K562 (cell line): ENCODE measurements around the gene SLC15A5. TPM values are rescaled to one million over a fixed set of nuclear protein-coding genes. Genes with fewer than 3 reads are reported as not detected.

Experiments
- ATAC-seq: fragments of 200-7000 bp; cut with Tn5 transposase; 3 replicates; pipeline ENCODE4 v1.9.1; 2020; ENCODE audit warnings: moderate library complexity
- BruUV-seq: library from RNA; stranded (reverse); fragments of 400-500 nt; replicated peaks from 2 replicates; lab custom pipeline; 2021; lab: Mats Ljungman, UMichigan
- CTCF ChIA-PET: fragments of 300-600 bp; formaldehyde crosslinking; extraction: SDS; loops from one replicate; lab custom pipeline; 2021; ENCODE audit warnings: low intra/inter-chr PET ratio; lab: Yijun Ruan, JAX
- POLR2A ChIA-PET: fragments of 300-600, 350-650 bp; sonication (Branson Sonifier 250); formaldehyde crosslinking; extraction: SDS; loops from one replicate; lab custom pipeline; 2021; ENCODE audit warnings: antibody characterized with exemption, inconsistent platforms; lab: Yijun Ruan, JAX
- DNase-seq, 4 experiments: peaks; one replicate each; pipeline versions ENCODE4 v3.0.0 to v3.0.0-alpha.2; 2011 to 2018; ENCODE audit warnings: low spot score in 3 of 4, mixed read lengths in 3 of 4; ENCODE audit errors: extremely low read depth in 1 of 4
- FAIRE-seq: peaks from 2 replicates; lab custom pipeline; 2011; peaks lifted over from hg19 to GRCh38; lab: Jason Lieb, UNC
- H2AFZ ChIP-seq: 2 replicates; pipeline ENCODE4 v1.6.0; 2011; ENCODE audit warnings: low read depth, low read length, control low read depth, inconsistent platforms
- H3K27ac ChIP-seq: fragments of 200-600 bp; 3 replicates; pipeline ENCODE4 v1.8.0; 2011; ENCODE audit warnings: low read depth, mild to moderate bottlenecking, control low read depth, inconsistent platforms, low read length, moderate library complexity, mixed read lengths; ENCODE audit errors: extremely low read depth
- H3K27me3 ChIP-seq, 2 experiments: fragments of 300-600 bp in 1 of 2; 2 replicates in 1 of 2; 3 replicates in 1 of 2; pipeline versions ENCODE4 v1.6.0 to v1.8.0; 2011; ENCODE audit warnings: inconsistent platforms in 2 of 2, low read length in 2 of 2, mild to moderate bottlenecking in 1 of 2, mixed read lengths in 1 of 2, moderate library complexity in 1 of 2; ENCODE audit not compliant: control insufficient read depth in 2 of 2, insufficient read depth in 2 of 2
- H3K36me3 ChIP-seq: fragments of 300-600 bp; 3 replicates; pipeline ENCODE4 v1.8.0; 2011; ENCODE audit warnings: mild to moderate bottlenecking, low read length, inconsistent platforms; ENCODE audit not compliant: control insufficient read depth, insufficient read depth
- H3K4me1 ChIP-seq, 2 experiments: fragments of 200-600 bp in 1 of 2; replicated peaks in 1 of 2; 2 replicates in 1 of 2; 3 replicates in 1 of 2; pipeline versions ENCODE4 v1.5.1 to v1.8.0; 2011; ENCODE audit warnings: inconsistent platforms in 2 of 2, low read length in 2 of 2, mild to moderate bottlenecking in 1 of 2, mixed read lengths in 1 of 2, moderate library complexity in 1 of 2; ENCODE audit not compliant: control insufficient read depth in 2 of 2, insufficient read depth in 2 of 2
- H3K4me2 ChIP-seq: 2 replicates; pipeline ENCODE4 v1.6.1; 2011; ENCODE audit warnings: low read length, control low read depth, inconsistent platforms, mixed read lengths; ENCODE audit not compliant: insufficient read depth
- H3K4me3 ChIP-seq: fragments of 200-600 bp; sonication (generic), shearing (Covaris generic); 2 replicates; pipeline ENCODE4 v1.5.1; 2016; ENCODE audit warnings: control low read depth, inconsistent platforms
- H3K79me2 ChIP-seq: fragments of 200-600 bp; 3 replicates; pipeline ENCODE4 v1.8.0; 2011; ENCODE audit warnings: low read length, inconsistent platforms; ENCODE audit not compliant: control insufficient read depth, insufficient read depth
- H3K9ac ChIP-seq, 2 experiments: 2 replicates each; pipeline versions ENCODE4 v1.6.0 to v1.6.1; 2011; ENCODE audit warnings: low read depth in 2 of 2, low read length in 2 of 2, control low read depth in 1 of 2, inconsistent platforms in 1 of 2, mild to moderate bottlenecking in 1 of 2, mixed read lengths in 1 of 2; ENCODE audit not compliant: insufficient read depth in 1 of 2
- H3K9me1 ChIP-seq: one replicate; pipeline ENCODE4 v1.6.0; 2011; ENCODE audit warnings: inconsistent platforms, mild to moderate bottlenecking, low read length, moderate library complexity; ENCODE audit not compliant: control insufficient read depth, insufficient read depth
- H3K9me3 ChIP-seq: replicated peaks from 2 replicates; pipeline ENCODE4 v1.5.1; 2011; ENCODE audit warnings: low read depth, low read length, inconsistent platforms; ENCODE audit not compliant: control insufficient read depth, insufficient read depth
- H4K20me1 ChIP-seq: replicated peaks from 2 replicates; pipeline ENCODE4 v1.6.1; 2011; ENCODE audit warnings: low read length, inconsistent platforms, mixed read lengths; ENCODE audit not compliant: control insufficient read depth, insufficient read depth
- GTF2A2 ChIP-seq: IDR thresholded peaks from 2 replicates; pipeline ENCODE4 v1.6.1; 2016; ENCODE audit warnings: mild to moderate bottlenecking, missing genetic modification characterization, missing compliant biosample characterization
- HIVEP1 ChIP-seq: fragments of 250-450 bp; sonication (Bioruptor Pico); IDR thresholded peaks from 2 replicates; pipeline ENCODE4 v1.4.0; 2020; ENCODE audit warnings: mild to moderate bottlenecking
- MEF2D ChIP-seq: conservative IDR thresholded peaks from 2 replicates; pipeline ENCODE4 v1.6.1; 2016; ENCODE audit warnings: low read depth, missing genetic modification characterization, missing compliant biosample characterization
- MXI1 ChIP-seq: IDR thresholded peaks from 2 replicates; pipeline ENCODE4 v1.6.1; 2011; ENCODE audit warnings: low read depth, mild to moderate bottlenecking, improper control_type of control experiment, low read length
- NELFE ChIP-seq: IDR thresholded peaks from 2 replicates; pipeline ENCODE4 v1.6.1; 2011; ENCODE audit warnings: mild to moderate bottlenecking; ENCODE audit not compliant: insufficient read depth, insufficient read length
- RBM25 ChIP-seq: fragments of 200-400 bp; formaldehyde crosslinking; IDR thresholded peaks from 2 replicates; pipeline ENCODE4 v1.6.1; 2018; ENCODE audit warnings: low read length, low read depth, moderate library complexity; ENCODE audit not compliant: severe bottlenecking
- ZNF165 ChIP-seq: fragments of 250-450 bp; sonication (Bioruptor Pico); IDR thresholded peaks from 2 replicates; pipeline ENCODE4 v1.4.0; 2020; ENCODE audit warnings: borderline replicate concordance
- ZNF24 ChIP-seq: fragments of 450-650 bp; IDR thresholded peaks from 2 replicates; pipeline ENCODE4 v1.6.1; 2016
- WGBS: fragments of 100-300 bp; shearing (Covaris generic); methylation state at CpG from one replicate; pipeline ENCODE4 v1.1.6; 2016; ENCODE audit warnings: low coverage, mixed read lengths; ENCODE audit not compliant: insufficient coverage; ENCODE audit errors: missing lambda C conversion rate; 5-methylcytosine and 5-hydroxymethylcytosine counted together
- in situ Hi-C: fragments of 300-500 bp; cut with MboI; formaldehyde crosslinking; loops from 4 replicates; pipeline ENCODE4 v1.15.0; 2018; ENCODE audit warnings: inconsistent platforms, mixed read lengths
- intact Hi-C: fragments of 100-400 bp; cut with micrococcal nuclease; formaldehyde crosslinking; loops from 2 replicates; pipeline ENCODE4 v1.14.2; 2022
- polyA plus RNA-seq, 8 experiments: library from polyadenylated mRNA; depleted of rRNA in 4 of 8; stranded (reverse) in 5 of 8; unstranded in 3 of 8; fragments of >200 nt; fragmentation: Nextera tagmentation in 2 of 8; fragmentation: Illumina TruSeq in 1 of 8; extraction: Ambion mirVana in 2 of 8; extraction: Trizol in 1 of 8; gene quantifications; 2 replicates each; pipeline versions ENCODE4 v1.2.1 to v1.2.3, GENCODE V29; 2011 to 2014; ENCODE audit warnings: inconsistent platforms in 1 of 8, missing spikeins in 1 of 8
- total RNA-seq, 7 experiments: library from RNA; depleted of rRNA in 6 of 7; stranded (reverse); fragments of >200 nt in 6 of 7; fragmentation: Illumina TruSeq in 2 of 7; extraction: Trizol in 2 of 7; gene quantifications; 2 replicates each; pipeline versions ENCODE4 v1.2.1 to v1.2.3, GENCODE V29; 2011 to 2021; ENCODE audit warnings: low replicate concordance in 1 of 7
- TF ChIP-seq, protein P1 (sequence below): fragments of 250-450 bp; sonication (Bioruptor Pico); IDR thresholded peaks from 2 replicates; pipeline ENCODE4 v1.8.0; 2022; ENCODE audit warnings: moderate library complexity, mild to moderate bottlenecking, inconsistent platforms

The SLC15A5 gene
- total and polyA plus RNA-seq, 9 of the 15 experiments (the other 6 are each of a cell fraction or from before 2014, with no cell fraction given) = not detected

- BruUV-seq = no TSS peak
- Histone ChIP-seq H3K27me3 (no peaks in the 10 kb centered on the region), H3K9ac (no peak overlapping the region), H3K79me2 (no peaks in the 10 kb centered on the region), H3K9me3 (no peaks in the 10 kb centered on the region), H3K4me3 (no peak overlapping the region), H3K4me2 (no peak overlapping the region), H3K27ac (no peak overlapping the region), H3K4me1 (no peaks in the 10 kb centered on the region), H4K20me1 (no peaks in the 10 kb centered on the region), H3K9me1 (no peaks in the 10 kb centered on the region), H3K36me3 (no peaks in the 10 kb centered on the region), H2AFZ (no peak overlapping the region)
- DNase-seq (no peak), ATAC-seq (no peak), FAIRE-seq (no peak)
- ChIA-PET CTCF (no interaction called here), POLR2A (no interaction called here)
- in situ Hi-C loops = no loop called here
- intact Hi-C loops = no loop called here
- TF ChIP-seq, protein P1, sequence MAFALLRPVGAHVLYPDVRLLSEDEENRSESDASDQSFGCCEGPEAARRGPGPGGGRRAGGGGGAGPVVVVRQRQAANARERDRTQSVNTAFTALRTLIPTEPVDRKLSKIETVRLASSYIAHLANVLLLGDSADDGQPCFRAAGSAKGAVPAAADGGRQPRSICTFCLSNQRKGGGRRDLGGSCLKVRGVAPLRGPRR (CRISPR knock-in tag) = no peak
- TF ChIP-seq ZNF24 (no peak), RBM25 (no peak), ZNF165 (CRISPR knock-in tag) (no peak), MXI1 (no peak), NELFE (no peak), MEF2D (no peak), HIVEP1 (CRISPR knock-in tag) (no peak), GTF2A2 (tag) (no peak)
- WGBS = 4% methylated on average over 3 of the region's 3 CpGs
Measured at GRCh38 chr12:16281157-16281556, 3.7 kb upstream of the SLC15A5 start.
